Stimulated activated naive CD8-positive, alpha-beta T cell treated with anti-CD3 and anti-CD28 coated beads, Interleukin-15, Interleukin-2, amounts not matched to agents 100 U/mL and 50 U/mL, for 24 hours (primary cell): ENCODE results near the gene ACTN4.
A peak's percentile ranks its signal among the peaks of the same experiment; 100 is the strongest.

ENCODE experiments used
- ATAC-seq: fragments of 150-1000 bp; cut with Tn5 transposase; one replicate; pipeline ENCODE4 v1.10.0; 2021
- DNase-seq: peaks from one replicate; pipeline ENCODE4 v3.0.0; 2021

ACTN4 gene

GRCh38 chr19:38661136-38661535, 13.7 kb downstream of the ACTN4 start:
- no peak for ATAC-seq
- no peak for DNase-seq

DNA sequence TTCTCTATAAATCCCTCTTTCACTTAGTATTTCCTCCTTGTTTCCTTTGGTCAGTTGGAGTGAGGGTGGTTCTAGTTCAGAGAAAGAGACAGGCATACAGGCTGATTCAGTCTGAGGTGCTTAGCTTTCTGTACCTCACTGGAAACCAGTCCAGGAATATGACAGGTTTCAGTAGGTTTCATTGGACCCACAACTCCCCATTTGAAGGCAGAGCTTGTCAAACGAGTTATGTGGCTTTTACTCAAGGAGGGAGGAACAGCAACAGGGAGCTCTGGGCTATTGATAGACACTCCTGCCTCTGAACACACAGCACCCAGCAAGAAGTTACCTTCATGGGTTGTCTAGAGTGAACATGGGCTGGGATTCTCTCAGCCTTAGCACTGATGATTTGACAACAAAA, 14.5 kb downstream of the ACTN4 start:
- DNase-seq (no peak), ATAC-seq (no peak)

- DNase-seq = no peak
- ATAC-seq = no peak
Measured at GRCh38 chr19:38662537-38663155, 15.2 kb downstream of the ACTN4 start.

DNA sequence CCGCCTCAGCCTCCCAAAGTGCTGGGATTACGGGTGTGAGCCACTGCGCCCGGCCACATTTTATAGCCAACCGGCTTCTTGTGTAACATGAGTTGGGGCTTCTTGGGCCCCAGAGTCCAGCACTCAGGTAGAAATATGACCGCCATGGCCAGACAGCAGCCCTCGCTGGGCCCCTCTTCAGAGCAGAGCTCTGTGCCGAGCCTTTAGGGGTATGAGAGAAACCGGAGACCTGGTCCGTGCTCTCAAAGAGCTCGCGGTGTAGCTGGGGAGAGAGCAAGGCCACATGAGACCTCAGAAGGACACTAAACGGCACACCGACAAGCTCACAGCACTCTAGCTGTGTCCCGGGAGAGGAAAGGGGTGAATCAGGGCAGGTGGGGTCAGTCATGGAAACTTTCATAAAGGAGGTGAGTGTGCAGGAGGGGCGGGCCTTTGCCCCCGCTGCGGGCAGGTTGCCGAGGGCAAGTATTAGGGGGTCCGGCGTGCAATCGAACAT, 15.8 kb downstream of the ACTN4 start:
- ATAC-seq = no peak

GRCh38 chr19:38663957-38664502, 16.6 kb downstream of the ACTN4 start:
- no peak for ATAC-seq

More for the DNA sequence above, 15.8 kb downstream of the ACTN4 start:
- no peak for DNase-seq

GRCh38 chr19:38664503-38665211, 17.2 kb downstream of the ACTN4 start:
- ATAC-seq = no peak

More at GRCh38 chr19:38663957-38664502, 16.6 kb downstream of the ACTN4 start:
- no peak for DNase-seq

DNA sequence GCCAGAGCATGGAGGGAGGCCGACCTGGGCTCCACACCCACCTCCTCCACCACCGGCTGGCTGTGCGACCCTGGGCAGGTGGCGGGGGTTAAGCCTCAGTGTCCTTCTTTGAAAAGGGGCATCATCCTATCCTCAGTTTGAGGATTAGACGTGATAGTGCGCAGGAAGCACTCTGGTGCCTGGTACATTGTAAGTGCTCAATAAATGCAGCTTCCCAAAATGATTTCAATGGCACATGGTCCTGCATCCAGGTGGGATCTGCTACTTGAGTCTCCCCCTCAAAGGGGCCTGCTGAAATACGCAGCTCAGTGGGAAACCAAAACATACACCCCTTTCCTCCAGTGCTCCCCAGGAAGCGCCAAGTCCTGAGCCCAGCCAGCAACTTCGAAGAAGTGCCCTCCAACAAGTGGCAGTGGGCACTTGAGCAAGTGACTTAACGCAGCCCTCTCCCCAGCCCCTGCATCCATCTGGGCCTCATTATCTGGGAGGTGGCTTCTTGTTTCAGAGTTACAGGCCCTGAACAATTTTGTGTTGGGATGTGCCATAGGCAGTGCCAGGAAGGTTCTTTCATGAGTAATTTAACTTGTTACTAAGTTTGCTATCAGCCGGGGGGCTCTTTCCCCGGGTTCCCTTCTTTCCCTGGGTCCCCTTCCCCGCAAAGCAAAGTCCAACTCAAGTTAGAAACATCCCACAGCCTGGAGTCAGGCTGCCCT, 17.9 kb downstream of the ACTN4 start:
- DNase-seq = no peak
- ATAC-seq = no peak

More at GRCh38 chr19:38664503-38665211, 17.2 kb downstream of the ACTN4 start:
- DNase-seq = no peak

DNA sequence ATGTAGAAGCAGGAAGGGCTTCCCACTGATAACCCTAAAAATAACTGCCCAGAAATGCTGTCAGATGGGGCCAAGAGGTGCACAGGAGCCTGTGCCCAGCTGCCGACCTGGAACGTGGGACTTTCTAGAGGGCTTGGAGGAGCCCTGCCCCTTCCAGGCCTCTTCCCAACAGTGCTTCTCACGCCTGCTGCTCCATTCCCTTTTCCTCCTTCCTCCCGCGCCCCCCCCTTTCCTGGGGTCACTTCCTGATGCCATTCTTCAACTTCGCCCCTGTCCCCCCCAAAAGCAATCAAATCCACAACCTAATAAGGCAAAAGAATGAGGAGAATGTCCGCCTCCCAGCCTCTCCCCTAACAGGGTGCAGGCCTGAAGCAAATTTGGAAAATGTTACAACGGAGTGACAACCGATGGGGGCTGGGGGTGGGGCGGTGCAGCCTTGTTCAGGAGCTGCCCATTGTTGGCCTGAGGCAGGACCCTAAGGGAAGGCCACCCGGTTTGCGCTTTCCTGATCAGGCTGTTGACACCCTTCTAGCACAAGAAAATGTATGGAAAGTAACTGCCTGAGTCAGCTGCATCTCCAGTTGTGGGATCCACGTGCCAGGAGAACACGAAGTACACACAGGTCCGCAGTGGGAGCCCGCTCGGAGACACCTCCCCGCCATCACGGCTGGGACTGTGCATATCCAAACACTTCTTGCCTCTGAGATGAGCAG, 18.7 kb downstream of the ACTN4 start:
- ATAC-seq (no peak), DNase-seq (no peak)

DNA sequence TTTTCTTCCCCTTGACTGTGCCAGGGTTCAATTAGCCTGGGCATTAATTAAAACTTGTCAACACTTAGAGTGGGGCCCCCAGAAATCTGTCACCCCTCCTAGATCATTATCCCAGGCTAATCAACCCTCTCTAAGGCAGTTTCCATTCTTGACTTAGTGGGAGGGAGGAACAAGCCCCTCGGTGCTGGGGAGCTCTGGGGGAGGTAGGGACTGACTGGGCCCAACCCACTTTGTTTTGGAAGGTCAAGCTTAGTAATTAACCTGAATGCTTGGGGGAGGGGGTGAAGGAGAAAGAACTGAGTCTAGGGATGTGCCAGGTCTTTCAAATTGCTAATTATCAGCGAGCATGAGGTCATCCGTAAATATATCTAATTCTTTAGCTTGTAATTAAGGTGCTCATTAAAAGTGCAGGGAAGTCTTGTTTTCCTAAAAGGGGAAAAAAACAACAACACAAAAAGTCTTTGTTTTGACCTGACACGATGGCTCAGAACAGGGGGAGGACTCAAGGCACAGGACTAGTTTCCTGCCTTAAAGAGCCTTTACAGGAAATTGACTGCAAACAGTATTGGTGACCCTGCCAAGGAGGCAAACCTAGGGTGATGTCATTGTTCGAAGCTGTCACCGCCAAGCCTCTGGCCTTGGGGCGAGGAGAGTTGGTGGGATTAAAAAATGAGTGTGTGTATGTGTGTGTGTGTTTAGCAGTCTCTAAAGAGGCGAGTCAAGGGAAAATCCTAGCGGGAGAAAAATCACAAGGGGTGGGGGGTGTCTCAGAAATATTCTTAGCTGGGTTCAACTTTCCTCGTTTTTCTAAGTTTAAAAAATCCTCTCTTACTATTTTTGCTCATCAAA, 19.4 kb downstream of the ACTN4 start:
- peak; percentile 47 for ATAC-seq
- no peak for DNase-seq

GRCh38 chr19:38667661-38668171, 20.3 kb downstream of the ACTN4 start:
- no peak for ATAC-seq
- DNase-seq = no peak

GRCh38 chr19:38669552-38669951, 22.1 kb downstream of the ACTN4 start:
- DNase-seq (no peak), ATAC-seq (no peak)

DNA sequence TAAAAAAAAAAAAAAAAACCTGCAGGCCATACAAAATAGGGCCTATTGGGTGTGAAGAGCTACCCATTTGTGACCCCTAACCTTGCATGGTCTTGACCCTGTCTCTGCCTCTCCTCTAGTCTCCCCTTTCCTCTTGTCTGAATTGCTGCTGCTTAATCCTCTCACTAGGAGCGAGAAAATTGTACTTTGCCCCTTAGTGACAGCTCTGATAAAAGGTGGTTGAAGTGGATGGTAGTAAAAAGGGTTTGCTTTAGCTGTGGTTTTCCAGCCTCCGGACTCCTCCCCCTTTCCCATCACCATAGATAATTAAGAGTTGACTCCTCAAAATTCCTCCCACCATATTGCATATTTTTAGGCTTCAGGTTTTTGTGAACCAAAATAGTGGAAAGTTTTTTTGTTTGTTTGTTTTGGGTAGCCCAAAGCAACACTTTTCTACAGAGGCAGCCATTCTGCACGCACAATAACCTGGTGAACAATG, 23.5 kb downstream of the ACTN4 start:
- no peak for DNase-seq
- no peak for ATAC-seq

- DNase-seq = no peak
- no peak for ATAC-seq
Measured at GRCh38 chr19:38671654-38672053, 24.2 kb downstream of the ACTN4 start.

- DNase-seq (no peak), ATAC-seq (no peak)
Measured at GRCh38 chr19:38673030-38673429, 25.6 kb downstream of the ACTN4 start.

DNA sequence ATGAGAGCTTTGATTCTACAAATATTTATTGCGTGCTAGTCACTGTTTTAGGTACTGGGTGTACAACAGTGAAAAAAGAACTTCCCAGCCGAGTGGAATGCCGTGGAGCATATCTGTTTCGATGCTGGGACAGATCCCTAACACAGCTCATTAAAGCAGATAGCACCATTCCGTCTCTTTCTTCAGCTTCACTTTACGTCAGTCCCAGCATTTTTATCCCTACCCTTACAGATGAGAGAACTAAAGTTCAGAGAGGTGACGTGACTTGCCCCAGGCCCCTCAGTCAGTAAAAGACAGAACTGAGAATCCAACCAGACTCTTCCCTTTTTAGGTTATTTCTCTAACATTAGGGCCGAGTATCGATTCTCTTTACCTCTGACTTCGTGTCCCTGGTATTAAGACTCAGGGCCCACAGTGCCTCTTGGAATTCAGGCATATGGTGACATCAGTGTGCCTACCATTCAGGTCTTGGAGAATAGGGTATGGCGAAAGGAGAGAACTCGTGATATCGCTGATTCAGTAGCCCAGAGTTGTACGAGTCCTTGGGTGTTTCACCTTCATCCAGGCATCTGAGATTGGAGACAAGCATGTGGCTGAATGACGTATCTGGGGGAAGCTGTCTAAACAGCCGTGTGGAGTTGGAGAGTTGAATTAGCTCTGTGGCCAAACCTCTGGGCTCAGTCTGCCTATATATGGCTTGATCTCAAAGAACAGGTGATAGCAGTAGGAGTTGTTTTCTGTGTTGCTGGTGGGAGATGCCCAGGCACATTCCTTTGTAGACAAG, 27.1 kb downstream of the ACTN4 start:
- DNase-seq (no peak), ATAC-seq (no peak)

- DNase-seq = peak; percentile 43
Measured at GRCh38 chr19:38675611-38676010, 28.2 kb downstream of the ACTN4 start.

GRCh38 chr19:38676023-38676877, 28.8 kb downstream of the ACTN4 start:
- ATAC-seq (no peak), DNase-seq (no peak)

More at GRCh38 chr19:38675611-38676010, 28.2 kb downstream of the ACTN4 start:
- ATAC-seq = peak; percentile 82

- no peak for DNase-seq
Measured at GRCh38 chr19:38676878-38677646, 29.6 kb downstream of the ACTN4 start.

More at GRCh38 chr19:38676878-38677646, 29.6 kb downstream of the ACTN4 start:
- ATAC-seq = no peak
